ENCODE data around the gene KIAA1671.
A peak's percentile ranks its signal among the peaks of the same experiment; 100 is the strongest.
"Not testable (repeated sequence)": the region's sequence is repeated elsewhere in the genome, so short reads cannot be mapped to it uniquely, and the experiment has no call there.

Gene KIAA1671

GRCh38 chr22:24951942-24952836 lies at the start of gene KIAA1671:
Gene KIAA1671, plus strand, starts transcription at chr22:24952716. Its CDS starts 75,284 bp downstream, at chr22:25028000.
- DNase-seq: peak; percentile 89

GRCh38 chr22:24905909-24906308 lies 46.6 kb upstream of the KIAA1671 start:
- DNase-seq: no peak

DNA sequence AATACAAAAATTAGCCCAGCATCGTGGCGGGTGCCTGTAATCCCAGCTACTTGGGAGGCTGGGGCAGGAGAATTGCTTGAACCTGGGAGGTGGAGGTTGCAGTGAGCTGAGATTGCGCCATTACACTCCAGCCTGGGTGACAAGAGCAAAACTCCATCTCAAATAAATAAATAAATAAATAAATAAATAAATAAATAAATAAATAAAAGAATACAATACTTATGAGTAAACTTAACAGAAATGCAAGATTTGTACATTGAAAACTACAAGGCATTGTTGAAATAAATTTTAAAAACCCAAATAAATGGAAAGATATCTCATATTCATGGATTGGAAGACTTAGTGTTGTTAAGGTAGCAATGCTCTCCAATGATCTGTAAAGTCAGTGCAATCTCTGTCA lies 45.4 kb upstream of the KIAA1671 start:
- DNase-seq: not testable (repeated sequence)

GRCh38 chr22:24920029-24920428 lies 32.5 kb upstream of the KIAA1671 start:
- no peak for DNase-seq

- no peak for DNase-seq
These were observed 26.7 kb upstream of the KIAA1671 start for GRCh38 chr22:24925586-24926427.

GRCh38 chr22:24926428-24926725 lies 26.1 kb upstream of the KIAA1671 start:
- no peak for DNase-seq

GRCh38 chr22:24926849-24927579 lies 25.5 kb upstream of the KIAA1671 start:
- no peak for DNase-seq

GRCh38 chr22:24928322-24928721 lies 24.2 kb upstream of the KIAA1671 start:
- no peak for DNase-seq

GRCh38 chr22:24930678-24931077 lies 21.8 kb upstream of the KIAA1671 start:
- no peak for DNase-seq

GRCh38 chr22:24935771-24936483 lies 16.6 kb upstream of the KIAA1671 start:
- DNase-seq: no peak

DNA sequence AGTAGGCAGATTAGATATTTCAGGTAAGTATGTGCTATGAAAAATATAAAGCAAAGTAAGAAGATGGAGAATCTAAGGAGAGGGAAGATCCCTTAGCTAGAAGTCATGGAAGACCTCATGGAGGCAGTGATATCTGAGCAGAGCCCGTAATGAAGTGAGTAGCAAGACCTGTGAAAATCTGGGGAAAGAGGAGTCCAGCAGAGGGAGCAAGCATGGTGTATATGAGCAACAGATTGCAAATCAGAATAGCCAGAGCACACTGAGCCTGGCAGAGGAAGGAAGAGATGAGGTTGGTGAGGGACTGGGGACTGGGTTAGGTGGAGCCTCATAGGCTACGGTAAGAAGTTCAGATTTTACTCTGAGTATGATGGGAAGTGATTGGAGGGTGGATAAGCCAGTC lies 15.4 kb upstream of the KIAA1671 start:
- DNase-seq: peak; percentile 39

- DNase-seq: peak; percentile 59
These were observed 13.7 kb upstream of the KIAA1671 start for GRCh38 chr22:24938741-24939341.

DNA sequence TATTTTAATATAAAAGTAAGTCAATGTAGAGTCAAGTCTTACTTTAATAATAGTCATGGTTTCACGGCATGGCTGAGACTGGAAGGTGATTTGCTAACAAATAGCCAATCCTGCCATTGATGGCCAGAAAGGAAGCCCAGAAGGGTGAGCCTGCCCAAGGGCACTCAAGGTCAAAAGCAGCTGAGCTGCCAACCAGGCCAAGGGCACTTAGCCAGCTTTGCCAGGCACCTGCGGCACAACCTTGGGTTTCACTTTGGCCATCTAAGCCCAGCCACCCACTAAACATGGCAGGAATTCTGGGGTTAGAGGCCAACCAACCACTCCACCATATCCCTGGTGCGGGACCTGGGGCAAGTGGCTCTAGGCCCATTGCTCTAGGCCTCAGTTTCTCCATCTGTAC lies 10.2 kb upstream of the KIAA1671 start:
- DNase-seq: no peak

GRCh38 chr22:24944217-24944937 lies 8.1 kb upstream of the KIAA1671 start:
- DNase-seq: no peak

GRCh38 chr22:24945430-24945829 lies 7.1 kb upstream of the KIAA1671 start:
- no peak for DNase-seq

GRCh38 chr22:24947383-24947782 lies 5.1 kb upstream of the KIAA1671 start:
- no peak for DNase-seq

DNA sequence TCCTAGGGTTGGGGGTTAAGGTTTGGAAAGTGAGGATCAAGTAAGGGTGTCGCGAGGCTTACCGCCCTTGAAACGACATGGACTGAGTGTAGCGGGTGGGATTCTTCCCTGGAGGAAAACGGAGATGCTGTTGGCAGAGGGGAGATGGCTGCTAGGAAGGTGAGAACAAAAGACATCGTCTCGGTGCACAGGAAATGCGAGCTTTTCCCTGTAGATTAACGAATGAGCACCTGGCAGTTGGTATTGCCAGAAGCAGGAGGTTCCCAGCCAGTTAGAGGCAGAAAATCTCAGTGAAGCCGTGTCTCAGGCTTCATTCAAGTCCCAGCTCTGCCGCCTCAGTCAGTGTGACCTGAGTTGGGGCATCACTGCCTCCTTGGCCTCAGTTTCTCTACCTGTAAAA lies 4.6 kb upstream of the KIAA1671 start:
- DNase-seq: no peak

DNA sequence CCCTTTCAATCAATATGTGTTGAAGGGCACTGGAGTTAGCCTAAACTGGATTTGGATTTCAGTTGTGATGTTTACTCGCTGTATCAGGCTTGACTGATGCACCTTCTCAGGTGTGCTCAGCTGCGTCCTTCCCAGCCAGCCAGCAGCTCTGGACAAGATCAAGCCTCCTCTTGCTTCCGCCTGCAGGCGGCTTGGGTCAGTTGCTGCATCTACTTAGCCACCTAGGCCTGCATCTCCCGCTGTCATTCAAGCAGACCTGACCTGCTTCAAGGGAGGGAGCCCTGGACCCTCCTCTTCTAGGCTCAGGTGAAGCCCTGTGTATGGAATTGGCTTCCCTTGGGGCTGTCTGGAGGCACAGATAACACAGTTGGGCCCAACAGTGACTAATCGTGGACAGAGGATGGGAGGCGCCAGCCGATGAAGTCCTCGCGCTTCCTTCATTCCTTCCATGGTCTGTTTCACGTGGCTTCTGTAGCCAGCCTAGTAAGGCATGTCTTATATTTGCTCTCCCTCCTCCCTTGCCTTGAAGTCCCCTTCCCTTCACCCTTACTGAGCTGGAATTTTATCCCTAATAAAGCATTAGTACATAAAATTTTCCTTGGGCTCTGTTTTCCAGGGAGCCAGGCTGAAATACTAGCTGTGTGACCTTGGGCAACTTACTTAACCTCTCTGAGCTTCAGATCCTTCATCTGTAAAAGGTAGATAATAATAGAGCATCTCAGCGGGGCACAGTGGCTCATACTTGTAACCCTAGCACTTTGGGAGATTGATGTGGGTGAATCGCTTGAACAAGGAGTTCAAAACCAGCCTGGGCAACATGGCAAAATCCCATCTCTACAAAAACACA lies 3.9 kb upstream of the KIAA1671 start:
- DNase-seq: no peak

DNA sequence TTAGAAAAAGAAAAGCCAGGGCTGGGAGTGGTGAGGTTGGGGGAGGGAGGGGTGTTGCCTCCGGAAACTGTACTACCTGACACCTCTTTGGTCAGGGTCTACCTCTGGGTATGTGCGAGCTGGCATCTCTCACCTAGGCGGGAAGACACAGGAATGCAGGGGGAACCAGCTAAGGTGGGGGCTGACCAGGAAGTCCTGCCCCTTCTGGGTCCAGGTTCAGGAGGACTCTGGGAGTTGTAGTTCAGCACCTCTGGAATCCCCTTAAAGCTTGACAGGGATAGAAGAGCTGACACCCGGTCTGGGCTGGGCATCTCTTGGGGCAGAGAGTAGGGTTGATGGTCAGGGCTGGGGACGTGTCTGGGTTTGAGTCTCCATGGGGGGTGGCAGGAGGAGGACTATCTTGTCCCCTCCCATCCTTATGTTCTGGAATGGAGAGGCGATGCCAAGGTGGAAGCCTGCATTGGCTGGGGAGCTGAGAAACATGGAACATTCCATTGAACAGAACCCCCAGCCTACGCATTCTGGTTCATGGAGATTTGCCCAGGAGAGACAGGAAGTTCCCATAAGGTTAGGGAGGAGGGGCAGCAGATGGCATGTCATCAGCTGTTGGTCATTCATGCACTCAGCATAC lies 2.1 kb upstream of the KIAA1671 start:
- no peak for DNase-seq

GRCh38 chr22:24952837-24953383 lies 394 bp downstream of the KIAA1671 start:
- DNase-seq: no peak

Measured in activated CD4-positive, alpha-beta T cell treated with anti-CD3 and anti-CD28 coated beads, Interleukin-2, amount 50 U/mL, for 16 hours (primary cell).